ENCODE results near the gene ENKD1.
A peak's percentile ranks its signal among the peaks of the same experiment; 100 is the strongest.

ENKD1 gene

GRCh38 chr16:67648088-67648763, 18.3 kb downstream of the ENKD1 start:
- no peak for DNase-seq

GRCh38 chr16:67647681-67648080, 18.9 kb downstream of the ENKD1 start:
- no peak for DNase-seq

- DNase-seq = no peak
These were observed 19.4 kb downstream of the ENKD1 start for GRCh38 chr16:67647111-67647651.

GRCh38 chr16:67645397-67646121, 21.0 kb downstream of the ENKD1 start:
- DNase-seq = no peak

GRCh38 chr16:67644038-67644437, 22.5 kb downstream of the ENKD1 start:
- DNase-seq = no peak

- DNase-seq = no peak
These were observed 24.5 kb downstream of the ENKD1 start for GRCh38 chr16:67641779-67642708.

- DNase-seq = no peak
These were observed 28.9 kb downstream of the ENKD1 start for GRCh38 chr16:67637625-67638024.

GRCh38 chr16:67636713-67637112, 29.8 kb downstream of the ENKD1 start:
- no peak for DNase-seq

- no peak for DNase-seq
These were observed 34.0 kb downstream of the ENKD1 start for GRCh38 chr16:67632415-67633172.

GRCh38 chr16:67628216-67628615, 38.3 kb downstream of the ENKD1 start:
- DNase-seq = no peak

- peak; percentile 47 for DNase-seq
These were observed 52.7 kb downstream of the ENKD1 start for GRCh38 chr16:67613808-67614207.

Measured in activated CD4-positive, alpha-beta T cell treated with anti-CD3 and anti-CD28 coated beads for 48 hours (primary cell).